ENCODE results near the gene CACNA2D2. TPM values are rescaled to one million over a fixed set of nuclear protein-coding genes. Genes with fewer than 3 reads are reported as not detected.

The CACNA2D2 gene
- total and polyA plus RNA-seq, 2 donors from 2014 or later: 3.6 to 6.0 TPM

- Histone ChIP-seq H3K9me3 (ENCODE audit: control insufficient read depth in 2 of 3, insufficient read depth in 1 of 3, low read length in 3 of 3) (no peaks in the 10 kb centered on the region), H3K27me3 (ENCODE audit: control insufficient read depth, insufficient read depth, low read length) (no peaks in the 10 kb centered on the region), H3K4me3 (ENCODE audit: low read length in 3 of 3) (no peak overlapping the region), H3K9ac (ENCODE audit: low read length in 3 of 3) (no peak overlapping the region), H3K4me1 (ENCODE audit: control insufficient read depth in 2 of 3, insufficient read depth in 2 of 3, low read depth in 1 of 3, low read length in 3 of 3) (no peaks in the 10 kb centered on the region), H3K27ac (ENCODE audit: low read depth in 2 of 2, low read length in 2 of 2) (no peak overlapping the region), H3K36me3 (ENCODE audit: control insufficient read depth in 2 of 3, insufficient read depth in 3 of 3, low read length in 3 of 3) (no peaks in the 10 kb centered on the region)
- no peak for TF ChIP-seq CTCF (IDR thresholded peaks at IDR 0.05; ENCODE audit: borderline replicate concordance, extremely low read depth, insufficient read depth)
- FAIRE-seq (no peak), DNase-seq (peak in 4 of 5 donors; percentile 65 to 80 (median 71))
- intact Hi-C loops (cut with DNase I): no loop called here
These were observed 98.2 kb downstream of the CACNA2D2 start for GRCh38 chr3:50405249-50405648.

- H3K36me3 ChIP-seq (ENCODE audit: control insufficient read depth in 2 of 3, insufficient read depth in 3 of 3, low read length in 3 of 3): no peaks in the 10 kb centered on the region
- FAIRE-seq: no peak
- H3K9ac ChIP-seq (ENCODE audit: low read length in 3 of 3): no peak overlapping the region
- no peak overlapping the region for H3K27ac ChIP-seq (ENCODE audit: low read depth in 2 of 2, low read length in 2 of 2)
- DNase-seq: no peak
- H3K27me3 ChIP-seq (ENCODE audit: control insufficient read depth, insufficient read depth, low read length): no peaks in the 10 kb centered on the region
- intact Hi-C loops (cut with DNase I): no loop called here
- no peaks in the 10 kb centered on the region for H3K4me1 ChIP-seq (ENCODE audit: control insufficient read depth in 2 of 3, insufficient read depth in 2 of 3, low read depth in 1 of 3, low read length in 3 of 3)
- no peak overlapping the region for H3K4me3 ChIP-seq (ENCODE audit: low read length in 3 of 3)
- no peaks in the 10 kb centered on the region for H3K9me3 ChIP-seq (ENCODE audit: control insufficient read depth in 2 of 3, insufficient read depth in 1 of 3, low read length in 3 of 3)
- TF ChIP-seq CTCF (IDR thresholded peaks at IDR 0.05; ENCODE audit: borderline replicate concordance, extremely low read depth, insufficient read depth): no peak
These were observed 101.3 kb downstream of the CACNA2D2 start for GRCh38 chr3:50401978-50402595.

DNA sequence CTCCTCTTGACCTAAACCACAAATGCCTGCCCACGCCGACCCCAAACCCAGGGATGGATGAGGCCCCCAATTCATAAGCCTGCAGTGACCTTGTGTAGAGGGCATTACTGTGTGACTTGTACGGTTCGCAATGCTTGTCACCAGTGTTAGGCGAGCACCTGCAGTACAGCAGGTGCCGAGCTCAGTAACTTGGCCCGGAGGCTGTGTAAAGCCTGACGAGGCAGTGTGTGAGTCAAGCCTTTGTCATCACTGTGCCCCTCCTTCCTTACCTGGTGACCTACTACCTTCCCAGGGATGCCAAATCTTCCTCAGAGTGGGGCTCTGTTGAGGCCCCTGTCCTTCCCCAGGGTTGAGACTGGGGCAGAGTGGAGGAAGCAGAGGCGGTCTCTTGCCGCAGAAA lies 106.9 kb downstream of the CACNA2D2 start:
- no peaks in the 10 kb centered on the region for H3K9me3 ChIP-seq (ENCODE audit: control insufficient read depth in 2 of 3, insufficient read depth in 1 of 3, low read length in 3 of 3)
- H3K27me3 ChIP-seq (ENCODE audit: control insufficient read depth, insufficient read depth, low read length): no peaks in the 10 kb centered on the region
- no peaks in the 10 kb centered on the region for H3K4me1 ChIP-seq (ENCODE audit: control insufficient read depth in 2 of 3, insufficient read depth in 2 of 3, low read depth in 1 of 3, low read length in 3 of 3)
- no peak overlapping the region for H3K27ac ChIP-seq (ENCODE audit: low read depth in 2 of 2, low read length in 2 of 2)
- no peak for DNase-seq
- H3K36me3 ChIP-seq (ENCODE audit: control insufficient read depth in 2 of 3, insufficient read depth in 3 of 3, low read length in 3 of 3): no peaks in the 10 kb centered on the region
- H3K4me3 ChIP-seq (ENCODE audit: low read length in 3 of 3): no peak overlapping the region
- TF ChIP-seq CTCF (IDR thresholded peaks at IDR 0.05; ENCODE audit: borderline replicate concordance, extremely low read depth, insufficient read depth): no peak
- FAIRE-seq: no peak
- H3K9ac ChIP-seq (ENCODE audit: low read length in 3 of 3): no peak overlapping the region
- intact Hi-C loops (cut with DNase I): no loop called here

Data from kidney (tissue), 14 donors.